ENCODE results near the gene PRXL2A. TPM values are rescaled to one million over a fixed set of nuclear protein-coding genes. Genes with fewer than 3 reads are reported as not detected.

Gene PRXL2A
- total RNA-seq, 2 experiments from 2014 or later: 3.9 to 4.6 TPM

DNA sequence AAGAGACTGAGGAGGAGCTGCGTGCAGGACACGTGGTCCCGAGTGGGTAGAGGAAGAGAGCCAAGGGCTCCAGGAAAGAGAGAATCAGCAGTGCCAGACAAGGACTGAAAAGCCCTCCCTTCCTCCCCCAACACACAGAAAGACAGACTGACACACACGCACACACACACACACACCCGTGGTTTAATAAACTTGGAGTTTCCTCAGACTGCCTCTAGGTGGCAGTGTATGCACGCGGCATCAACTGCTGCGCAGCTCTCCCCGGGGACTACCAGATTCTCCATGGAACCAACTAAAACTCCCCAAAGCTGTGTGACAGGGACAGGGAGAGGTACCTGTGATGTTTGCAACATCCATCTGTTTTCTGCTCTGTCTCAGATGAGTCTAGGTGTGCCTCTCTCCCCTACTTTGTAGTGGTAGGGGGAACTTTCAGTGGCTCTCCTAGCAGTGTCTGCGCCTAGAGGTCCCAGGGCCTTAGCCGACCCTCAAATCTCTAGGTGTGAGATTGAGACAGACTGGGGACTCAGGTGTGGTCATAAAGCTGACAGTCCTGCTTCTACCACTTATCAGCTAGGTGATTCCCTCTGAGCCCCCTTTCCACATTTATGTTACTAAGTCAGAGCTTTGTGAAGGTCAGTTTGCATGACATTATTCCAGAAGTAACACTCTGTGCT is 36.4 kb downstream of the PRXL2A start:
- intact Hi-C loops (cut with DNase I, micrococcal nuclease): loop anchor here (1.0 to 10.0 kb wide), 3 partner anchors 57 to 140 kb away; no protein-coding TSS in a partner anchor
- H3K4me1 Mint-ChIP-seq (ENCODE audit: low read depth): peaks cover 51% of the 10 kb centered on the region
- ATAC-seq (ENCODE audit: poor library complexity): peak; percentile 82

DNA sequence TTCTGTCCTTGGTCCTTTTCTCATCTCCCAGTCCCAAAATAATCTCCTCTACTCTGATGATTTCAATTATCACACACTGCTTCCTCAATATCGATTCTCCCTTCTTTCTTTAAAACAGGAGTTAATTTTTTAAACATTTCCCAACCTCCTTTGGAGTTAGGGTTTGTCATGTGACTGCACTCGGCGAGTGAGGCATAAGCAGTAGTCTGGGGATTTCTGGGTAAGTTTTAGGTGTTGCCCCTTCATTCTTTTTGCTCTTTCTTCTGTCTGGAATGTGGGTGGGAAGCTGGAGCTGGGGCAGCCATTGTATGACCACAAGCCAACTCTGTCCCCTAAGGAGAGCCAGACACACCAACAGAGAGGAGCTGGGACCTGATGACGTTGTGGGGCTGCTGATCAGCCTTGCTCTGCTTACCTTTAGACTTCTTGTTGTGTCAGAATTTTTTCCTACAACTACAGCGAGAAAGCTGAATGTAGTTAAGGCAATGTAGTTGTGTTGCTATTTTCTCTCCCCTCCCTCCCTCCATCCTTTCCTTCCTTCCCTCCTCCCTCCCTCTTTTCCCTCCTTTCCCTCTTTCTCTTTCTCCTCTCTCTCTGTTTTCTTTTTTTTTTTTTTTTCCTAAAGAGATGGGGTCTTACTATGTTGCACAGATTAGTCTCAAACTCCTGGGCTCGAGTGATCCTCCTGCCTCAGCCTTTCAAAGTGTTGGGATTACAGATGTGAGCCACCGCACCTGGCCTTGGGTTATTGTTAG is 39.3 kb downstream of the PRXL2A start:
- ChIA-PET POLR2A (interaction anchor here (3.6 kb wide), 1 partner anchor 58 kb away, joined by 10 read pairs; no protein-coding TSS in a partner anchor), CTCF (interaction anchor here (0.9 to 11.7 kb wide), 3 partner anchors 20 to 57 kb away, joined by 3 to 147 read pairs (median 3); no protein-coding TSS in a partner anchor)
- H3K4me3 ChIP-seq (ENCODE audit: low read length): no peak overlapping the region
- Mint-ChIP-seq H3K4me3 (no peak overlapping the region), H3K27ac (peak overlapping the region; percentile 84), H3K27me3 (no peaks in the 10 kb centered on the region), H3K9me3 (no peaks in the 10 kb centered on the region), H3K36me3 (ENCODE audit: low read depth) (no peaks in the 10 kb centered on the region), H3K4me1 (ENCODE audit: low read depth) (peaks cover 49% of the 10 kb centered on the region)
- H3K9me3 ChIP-seq (ENCODE audit: control insufficient read depth in 1 of 2, insufficient read depth in 1 of 2, low read length in 2 of 2): no peaks in the 10 kb centered on the region
- ATAC-seq (ENCODE audit: poor library complexity) (no peak), DNase-seq (no peak)
- peaks cover 23% of the 10 kb centered on the region for H3K4me1 ChIP-seq (ENCODE audit: insufficient read depth, low read length)
- no peaks in the 10 kb centered on the region for H3K27me3 ChIP-seq (ENCODE audit: control insufficient read depth in 1 of 2, insufficient read depth in 2 of 2, low read length in 2 of 2)
- intact Hi-C loops (cut with DNase I, micrococcal nuclease): loop anchor here in 1 of 2 experiments (10.0 kb wide), 1 partner anchor 137 kb away; no protein-coding TSS in a partner anchor
- TF ChIP-seq, protein P1, sequence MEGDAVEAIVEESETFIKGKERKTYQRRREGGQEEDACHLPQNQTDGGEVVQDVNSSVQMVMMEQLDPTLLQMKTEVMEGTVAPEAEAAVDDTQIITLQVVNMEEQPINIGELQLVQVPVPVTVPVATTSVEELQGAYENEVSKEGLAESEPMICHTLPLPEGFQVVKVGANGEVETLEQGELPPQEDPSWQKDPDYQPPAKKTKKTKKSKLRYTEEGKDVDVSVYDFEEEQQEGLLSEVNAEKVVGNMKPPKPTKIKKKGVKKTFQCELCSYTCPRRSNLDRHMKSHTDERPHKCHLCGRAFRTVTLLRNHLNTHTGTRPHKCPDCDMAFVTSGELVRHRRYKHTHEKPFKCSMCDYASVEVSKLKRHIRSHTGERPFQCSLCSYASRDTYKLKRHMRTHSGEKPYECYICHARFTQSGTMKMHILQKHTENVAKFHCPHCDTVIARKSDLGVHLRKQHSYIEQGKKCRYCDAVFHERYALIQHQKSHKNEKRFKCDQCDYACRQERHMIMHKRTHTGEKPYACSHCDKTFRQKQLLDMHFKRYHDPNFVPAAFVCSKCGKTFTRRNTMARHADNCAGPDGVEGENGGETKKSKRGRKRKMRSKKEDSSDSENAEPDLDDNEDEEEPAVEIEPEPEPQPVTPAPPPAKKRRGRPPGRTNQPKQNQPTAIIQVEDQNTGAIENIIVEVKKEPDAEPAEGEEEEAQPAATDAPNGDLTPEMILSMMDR (IDR thresholded peaks at IDR 0.05): no peak
- no peaks in the 10 kb centered on the region for H3K36me3 ChIP-seq (ENCODE audit: insufficient read depth, low read length)
- no peak overlapping the region for H3K27ac ChIP-seq (ENCODE audit: low read depth in 1 of 2, low read length in 2 of 2)

More for the DNA sequence above, 36.4 kb downstream of the PRXL2A start:
- Histone ChIP-seq H3K27ac (ENCODE audit: low read depth in 1 of 2, low read length in 2 of 2) (no peak overlapping the region), H3K4me1 (ENCODE audit: insufficient read depth, low read length) (peaks cover 23% of the 10 kb centered on the region), H3K36me3 (ENCODE audit: insufficient read depth, low read length) (no peaks in the 10 kb centered on the region), H3K4me3 (ENCODE audit: low read length) (no peak overlapping the region), H3K27me3 (ENCODE audit: control insufficient read depth in 1 of 2, insufficient read depth in 2 of 2, low read length in 2 of 2) (no peaks in the 10 kb centered on the region), H3K9me3 (ENCODE audit: control insufficient read depth in 1 of 2, insufficient read depth in 1 of 2, low read length in 2 of 2) (no peaks in the 10 kb centered on the region)
- ChIA-PET CTCF (interaction anchor here (0.5 to 11.7 kb wide), 32 partner anchors 8 to 152 kb away, joined by 3 to 147 read pairs (median 4); no protein-coding TSS in a partner anchor), POLR2A (interaction anchor here (0.6 to 4.0 kb wide), 20 partner anchors 8 to 187 kb away, joined by 3 to 36 read pairs (median 6); no protein-coding TSS in a partner anchor)
- TF ChIP-seq, protein P1 (IDR thresholded peaks at IDR 0.05): peak; percentile 65
- peak in 12 of 14 experiments; percentile 39 to 92 (median 67) for DNase-seq
- H3K27ac Mint-ChIP-seq: peak overlapping the region; percentile 84
- H3K27me3 Mint-ChIP-seq: no peaks in the 10 kb centered on the region
- H3K36me3 Mint-ChIP-seq (ENCODE audit: low read depth): no peaks in the 10 kb centered on the region
- no peak overlapping the region for H3K4me3 Mint-ChIP-seq
- no peaks in the 10 kb centered on the region for H3K9me3 Mint-ChIP-seq

DNA sequence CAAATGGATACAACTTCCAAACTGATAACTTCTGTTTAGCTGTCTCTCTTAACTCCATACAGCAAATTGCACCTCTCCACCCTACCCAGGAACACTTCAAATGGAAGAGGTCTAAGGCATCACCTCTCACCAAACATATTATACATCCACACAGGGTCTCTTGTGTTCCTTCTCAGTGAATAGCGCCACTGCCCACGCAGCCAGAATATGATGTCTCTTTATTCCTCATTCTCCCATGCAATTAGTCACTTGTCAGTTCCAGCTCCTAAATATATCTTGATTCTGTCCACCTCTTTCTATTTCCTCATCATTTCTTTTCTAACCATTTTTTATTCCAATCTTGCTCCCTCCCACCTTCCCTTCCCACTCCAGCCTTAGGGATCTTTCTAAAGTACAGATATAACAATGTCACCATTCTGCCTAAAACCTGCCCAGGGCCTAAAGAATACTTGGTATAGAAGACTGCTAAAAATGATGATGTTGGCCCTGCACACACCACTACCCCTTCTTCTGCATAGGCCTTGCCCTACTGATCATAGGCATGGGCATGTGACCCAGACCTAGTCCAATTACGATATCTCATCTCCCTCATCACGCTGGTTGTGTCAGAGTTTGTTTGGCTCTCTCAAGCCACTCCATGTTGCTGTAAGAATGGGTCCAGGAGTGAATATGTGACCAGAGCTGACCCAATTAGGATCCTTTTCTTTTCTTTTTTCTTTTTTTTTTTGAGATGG is 40.0 kb downstream of the PRXL2A start:
- TF ChIP-seq, protein P1 (IDR thresholded peaks at IDR 0.05): no peak
- no peaks in the 10 kb centered on the region for H3K9me3 Mint-ChIP-seq
- no peak overlapping the region for H3K4me3 ChIP-seq (ENCODE audit: low read length)
- peak overlapping the region; percentile 6 for H3K27ac Mint-ChIP-seq
- ChIA-PET CTCF (interaction anchor here (0.9 to 11.7 kb wide), 4 partner anchors 20 to 56 kb away, joined by 3 to 147 read pairs (median 4); no protein-coding TSS in a partner anchor), POLR2A (interaction anchor here (3.6 to 13.1 kb wide), 2 partner anchors 19 to 57 kb away, joined by 10 to 176 read pairs; no protein-coding TSS in a partner anchor)
- ATAC-seq (ENCODE audit: poor library complexity) (no peak), DNase-seq (no peak)
- peaks cover 26% of the 10 kb centered on the region for H3K4me1 ChIP-seq (ENCODE audit: insufficient read depth, low read length)
- H3K4me1 Mint-ChIP-seq (ENCODE audit: low read depth): peaks cover 44% of the 10 kb centered on the region
- H3K36me3 ChIP-seq (ENCODE audit: insufficient read depth, low read length): no peaks in the 10 kb centered on the region
- intact Hi-C loops (cut with DNase I, micrococcal nuclease): loop anchor here in 1 of 2 experiments (10.0 kb wide), 1 partner anchor 136 kb away; no protein-coding TSS in a partner anchor
- H3K27me3 Mint-ChIP-seq: no peaks in the 10 kb centered on the region
- H3K4me3 Mint-ChIP-seq: no peak overlapping the region
- H3K27me3 ChIP-seq (ENCODE audit: control insufficient read depth in 1 of 2, insufficient read depth in 2 of 2, low read length in 2 of 2): no peaks in the 10 kb centered on the region
- H3K27ac ChIP-seq (ENCODE audit: low read depth in 1 of 2, low read length in 2 of 2): no peak overlapping the region
- H3K9me3 ChIP-seq (ENCODE audit: control insufficient read depth in 1 of 2, insufficient read depth in 1 of 2, low read length in 2 of 2): no peaks in the 10 kb centered on the region
- peaks cover 2% of the 10 kb centered on the region for H3K36me3 Mint-ChIP-seq (ENCODE audit: low read depth)

Data from CD4-positive, alpha-beta T cell (primary cell).